ENCODE results near the gene SNCAIP. TPM values are rescaled to one million over a fixed set of nuclear protein-coding genes. Genes with fewer than 3 reads are reported as not detected.
"Not testable (repeated sequence)": the region's sequence is repeated elsewhere in the genome, so short reads cannot be mapped to it uniquely, and the experiment has no call there.

Gene SNCAIP
- total RNA-seq, 1 donor from 2014 or later, result 1.7 TPM

DNA sequence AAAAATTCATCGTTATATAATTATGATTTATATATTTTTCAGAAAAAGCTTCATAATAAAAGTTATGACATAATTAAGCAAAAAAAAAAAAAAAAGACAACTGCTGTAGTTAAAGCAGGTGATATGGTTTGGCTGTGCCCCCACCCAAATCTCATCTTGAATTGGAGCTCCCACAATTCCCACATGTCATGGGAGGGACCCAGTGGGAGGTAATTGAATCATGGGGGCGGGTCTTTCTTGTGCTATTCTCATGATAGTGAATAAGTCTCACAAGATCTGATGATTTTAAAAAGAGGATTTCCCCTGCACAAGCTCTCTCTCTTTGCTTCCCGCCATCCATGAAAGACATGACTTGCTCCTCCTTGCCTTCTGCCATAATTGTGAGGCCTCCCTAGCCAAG, 41.3 kb downstream of the SNCAIP start:
- intact Hi-C loops (cut with micrococcal nuclease); DNase-seq; ATAC-seq: not testable (repeated sequence)

DNA sequence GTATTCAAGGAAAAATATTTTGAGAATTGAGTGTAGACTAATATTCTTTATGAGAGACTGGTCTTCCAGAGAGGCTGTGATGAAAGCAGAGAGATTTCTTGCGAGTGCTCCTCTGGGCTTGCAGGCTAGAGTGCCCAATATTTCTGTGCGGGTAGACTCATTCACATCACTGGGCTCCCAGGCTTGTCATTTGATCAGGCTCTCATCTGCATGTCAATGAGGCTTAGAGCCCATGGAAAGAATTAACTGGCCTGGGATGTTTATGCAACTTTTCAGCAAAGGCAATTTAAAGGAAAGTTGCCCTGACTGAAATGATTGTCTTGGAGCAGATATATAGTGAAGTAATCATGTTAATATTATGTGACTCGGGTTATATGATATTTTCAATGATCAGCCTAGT, 42.3 kb downstream of the SNCAIP start:
- DNase-seq, result no peak
- no peak for ATAC-seq
- intact Hi-C loops (cut with micrococcal nuclease), result no loop called here

DNA sequence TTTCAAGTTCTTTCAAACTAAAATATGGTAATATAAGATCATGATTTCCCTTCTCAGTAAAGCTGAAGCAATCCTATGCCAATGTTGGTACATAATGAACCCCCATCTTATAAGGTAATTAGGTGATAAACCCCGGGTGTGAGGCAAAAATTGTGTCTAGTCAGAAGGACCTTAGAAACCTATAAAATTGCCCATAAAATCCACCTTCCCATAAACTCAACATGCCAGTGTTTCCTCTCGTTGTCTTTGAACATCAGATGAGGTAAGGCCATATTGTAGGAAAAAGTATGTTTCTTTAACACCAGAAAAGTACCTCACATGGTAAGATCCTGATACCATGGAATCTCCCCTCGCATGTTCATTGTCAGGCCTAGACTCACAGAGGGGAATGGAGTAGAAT, 43.3 kb downstream of the SNCAIP start:
- no peak for DNase-seq
- intact Hi-C loops (cut with micrococcal nuclease), result no loop called here
- no peak for ATAC-seq

DNA sequence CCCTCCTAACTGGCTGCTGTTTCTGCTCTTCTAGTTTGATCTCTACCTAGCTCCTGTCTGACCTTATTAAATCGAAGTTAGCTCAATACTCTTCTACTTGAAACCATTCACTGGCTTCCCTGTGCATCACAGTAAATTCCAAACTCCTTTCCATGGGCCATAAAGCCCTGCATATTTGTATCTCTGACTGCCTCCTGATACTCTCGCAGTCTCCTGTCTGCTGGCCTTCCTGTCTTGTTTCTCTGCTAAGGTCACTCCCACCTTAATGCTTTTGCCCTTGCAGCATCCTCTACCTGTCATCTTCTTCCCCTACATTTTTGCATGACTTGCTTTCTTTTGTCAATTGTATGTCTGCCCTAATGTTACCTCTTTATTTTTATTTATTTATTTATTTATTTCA, 44.8 kb downstream of the SNCAIP start:
- ATAC-seq, result no peak
- intact Hi-C loops (cut with micrococcal nuclease), result no loop called here
- DNase-seq, result no peak

DNA sequence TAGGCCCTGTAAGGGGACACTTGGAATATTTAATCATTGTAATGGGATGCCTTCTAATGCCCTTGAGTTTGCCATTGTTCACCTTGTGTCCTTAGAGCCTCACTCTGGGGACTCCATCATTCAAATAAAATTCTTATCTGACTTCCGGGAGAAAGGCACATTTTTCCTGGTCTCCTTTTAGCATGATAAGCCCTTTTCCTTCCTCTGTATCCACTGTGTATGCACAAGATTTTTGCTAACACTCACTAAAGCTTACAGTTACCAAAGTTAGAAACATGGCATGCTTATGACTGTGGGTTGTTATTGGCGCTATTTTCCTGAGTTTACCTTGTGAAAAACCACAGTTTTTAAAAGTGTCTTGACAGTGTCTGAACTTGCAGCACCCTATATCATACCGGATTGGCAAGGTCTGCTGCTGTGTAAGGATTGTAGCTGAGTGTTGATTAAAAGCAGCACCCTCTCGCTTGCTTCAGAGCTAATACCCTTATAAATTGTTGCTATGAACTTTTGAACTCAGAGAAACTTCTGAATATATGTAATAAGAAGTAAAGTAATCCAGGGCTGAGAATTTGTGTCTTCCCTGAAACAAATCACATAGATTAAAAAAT, 46.4 kb downstream of the SNCAIP start:
- no peak for DNase-seq
- intact Hi-C loops (cut with micrococcal nuclease), result no loop called here
- no peak for ATAC-seq

DNA sequence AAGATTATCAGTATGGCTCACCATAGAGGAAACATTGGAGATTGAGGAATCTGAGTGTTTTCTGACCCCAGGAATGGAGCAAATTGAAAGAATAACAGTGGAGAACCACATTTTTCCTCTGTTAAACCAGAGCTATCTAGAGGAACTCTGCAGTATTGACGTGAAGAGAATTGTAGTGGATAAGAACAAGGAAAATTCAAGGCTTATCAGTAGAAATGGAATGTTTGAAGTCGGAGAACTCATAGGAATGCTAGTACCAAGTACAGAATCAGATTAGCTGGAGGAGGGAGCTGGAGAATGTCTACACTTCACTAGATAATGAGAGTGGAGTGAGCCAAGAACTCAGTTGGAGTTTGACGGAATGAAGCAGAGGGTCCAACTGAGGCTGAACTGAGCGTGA, 50.3 kb downstream of the SNCAIP start:
- DNase-seq (no peak), ATAC-seq (no peak)
- intact Hi-C loops (cut with micrococcal nuclease), result no loop called here

DNA sequence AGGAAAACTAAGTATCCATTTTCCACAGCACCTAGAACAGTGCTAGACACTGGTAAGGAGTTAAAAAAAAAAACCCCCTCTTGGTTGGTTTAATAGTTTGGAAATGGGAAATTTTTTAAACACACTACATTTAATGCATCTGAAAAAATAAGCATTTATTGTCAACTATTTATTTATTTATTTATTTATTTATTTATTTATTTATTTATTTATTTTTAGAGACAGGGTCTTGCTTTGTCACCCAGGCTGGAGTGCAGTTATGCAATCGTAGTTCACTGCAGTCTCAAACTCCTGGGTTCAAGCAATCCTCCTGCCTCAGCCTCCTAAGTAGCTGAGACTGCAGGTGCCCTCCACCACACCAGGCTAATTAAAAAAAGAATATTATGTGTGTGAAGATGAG, 51.6 kb downstream of the SNCAIP start:
- intact Hi-C loops (cut with micrococcal nuclease), result no loop called here
- no peak for DNase-seq
- no peak for ATAC-seq

DNA sequence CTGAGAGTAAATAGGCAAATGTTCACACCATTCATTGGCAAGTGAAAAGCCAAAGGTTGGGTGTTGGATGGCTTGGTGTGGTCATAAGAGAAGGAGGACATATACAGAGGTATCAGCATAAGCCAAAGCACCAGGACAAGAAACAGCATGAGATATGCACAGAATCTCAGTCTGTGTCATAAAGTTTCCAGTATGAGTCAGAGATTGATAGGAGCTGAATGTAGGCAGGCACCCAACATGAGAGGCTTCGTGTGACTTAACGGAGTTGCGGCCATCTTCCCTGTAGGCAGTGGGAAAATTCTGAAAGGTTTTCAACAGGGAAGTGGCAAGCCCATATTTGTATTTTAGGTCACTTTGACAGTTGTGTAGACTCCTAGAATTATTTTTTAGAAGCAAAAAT, 54.5 kb downstream of the SNCAIP start:
- no peak for DNase-seq
- intact Hi-C loops (cut with micrococcal nuclease), result no loop called here
- no peak for ATAC-seq

DNA sequence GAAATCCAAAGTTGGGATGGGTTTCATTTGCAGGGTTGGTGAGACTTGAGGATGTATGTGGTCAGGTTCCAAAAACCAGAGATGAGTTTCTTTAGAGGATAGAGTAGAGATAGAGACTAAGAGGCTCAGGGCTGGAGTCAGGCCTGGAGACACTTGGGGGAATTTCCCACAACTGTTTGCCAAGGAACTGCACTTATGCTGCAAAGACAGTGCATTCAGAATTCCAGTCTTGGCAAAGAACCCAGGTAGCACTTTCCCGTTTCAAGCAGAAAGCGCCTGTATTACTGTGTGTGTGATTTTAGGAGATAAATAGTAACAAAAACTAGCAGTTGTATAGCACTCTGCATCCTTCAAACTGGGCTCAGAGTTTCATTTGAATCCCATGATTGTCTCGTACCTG, 55.4 kb downstream of the SNCAIP start:
- DNase-seq (no peak), ATAC-seq (no peak)
- intact Hi-C loops (cut with micrococcal nuclease), result no loop called here

DNA sequence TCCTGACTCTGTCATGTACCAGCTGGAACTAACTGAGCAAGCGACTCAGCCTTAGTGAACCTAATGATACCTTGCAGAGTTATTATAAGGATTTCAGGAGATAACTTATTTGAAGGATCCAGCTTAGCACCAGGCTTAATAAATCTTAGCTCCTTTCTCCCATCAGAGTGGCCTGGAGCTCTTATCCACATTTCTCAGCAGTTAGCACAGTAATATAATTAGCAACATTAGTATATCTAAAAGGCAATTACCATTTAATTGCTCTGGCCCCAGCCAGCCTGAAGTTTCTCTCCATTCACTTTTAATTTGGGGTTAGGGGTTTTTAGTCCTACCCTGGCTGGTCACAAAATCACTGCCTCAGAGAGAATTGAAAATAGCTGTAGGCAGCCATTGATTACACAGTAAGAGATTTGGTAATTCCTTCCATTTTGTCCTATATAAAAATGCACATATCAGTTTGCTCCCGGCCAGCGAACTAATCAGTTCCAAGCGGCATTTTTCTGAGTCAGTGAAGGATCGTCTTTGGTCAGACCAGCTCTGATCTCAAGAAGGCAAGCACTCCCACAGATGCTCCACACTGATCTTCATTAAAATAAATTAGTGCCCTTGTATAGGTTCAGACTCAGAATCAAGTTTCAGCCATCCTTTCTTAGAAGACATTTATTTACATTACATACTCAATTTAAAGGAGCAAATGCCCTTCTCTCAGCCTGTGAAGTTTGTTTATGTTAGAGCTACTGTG, 56.6 kb downstream of the SNCAIP start:
- intact Hi-C loops (cut with micrococcal nuclease), result no loop called here
- ATAC-seq, result no peak

DNA sequence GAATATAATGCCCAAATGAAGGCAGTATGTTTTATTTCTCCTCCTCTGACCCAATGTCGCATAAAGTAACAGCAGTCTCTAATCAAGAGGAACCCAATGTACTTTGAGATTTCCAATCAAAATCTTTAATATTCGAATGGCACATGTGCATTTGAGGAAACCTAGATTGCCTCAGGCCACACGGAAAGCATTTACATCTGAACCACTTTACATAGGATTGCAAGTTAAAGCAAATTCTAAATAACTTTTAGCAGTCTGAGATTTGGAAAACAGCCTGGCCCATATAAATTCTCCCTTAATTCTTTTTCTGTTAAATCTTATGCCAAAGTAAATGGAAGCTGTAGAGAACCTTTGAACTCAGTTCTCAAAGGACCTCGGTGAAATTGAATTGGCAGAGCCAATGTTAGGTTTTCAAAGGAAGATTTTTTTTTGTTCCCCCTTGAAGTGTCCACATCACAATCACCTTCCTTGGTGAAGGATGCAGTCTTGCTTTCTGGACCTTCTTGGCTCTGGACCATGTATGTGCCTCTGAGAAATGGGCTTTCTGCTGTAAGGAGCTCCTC, 57.3 kb downstream of the SNCAIP start:
- ATAC-seq, result no peak
- DNase-seq, result no peak
- intact Hi-C loops (cut with micrococcal nuclease), result no loop called here

More for the DNA sequence above, 56.6 kb downstream of the SNCAIP start:
- no peak for DNase-seq

DNA sequence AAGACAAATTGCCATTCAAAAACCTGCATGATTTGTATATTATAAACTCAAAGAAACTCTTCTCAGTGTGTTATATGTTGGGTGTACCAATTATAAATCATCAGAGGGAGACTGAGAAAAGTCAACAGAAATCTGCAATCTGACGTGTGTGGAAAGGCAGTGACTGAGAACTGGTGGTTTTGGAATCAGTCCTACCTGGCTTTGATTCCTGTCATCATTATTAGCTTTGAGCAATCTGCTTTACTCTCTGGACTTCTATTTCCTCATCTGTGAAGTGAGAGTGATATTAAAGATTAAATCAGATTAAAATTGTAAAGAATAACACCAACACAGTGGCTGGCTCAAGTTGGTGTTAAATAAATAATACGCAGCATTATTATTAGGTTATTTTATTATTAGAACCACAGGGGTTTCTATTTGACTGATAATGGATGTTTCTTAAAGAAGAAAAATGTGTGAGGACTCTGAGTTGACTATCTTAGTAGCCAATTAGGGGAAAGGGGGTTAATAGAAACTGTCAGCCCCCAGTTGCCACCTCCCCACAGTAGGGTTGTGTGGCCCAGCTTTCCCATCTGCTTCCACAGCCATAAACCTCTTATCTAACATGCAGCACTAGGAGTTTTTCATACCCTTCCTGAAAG, 59.6 kb downstream of the SNCAIP start:
- ATAC-seq, result no peak

DNA sequence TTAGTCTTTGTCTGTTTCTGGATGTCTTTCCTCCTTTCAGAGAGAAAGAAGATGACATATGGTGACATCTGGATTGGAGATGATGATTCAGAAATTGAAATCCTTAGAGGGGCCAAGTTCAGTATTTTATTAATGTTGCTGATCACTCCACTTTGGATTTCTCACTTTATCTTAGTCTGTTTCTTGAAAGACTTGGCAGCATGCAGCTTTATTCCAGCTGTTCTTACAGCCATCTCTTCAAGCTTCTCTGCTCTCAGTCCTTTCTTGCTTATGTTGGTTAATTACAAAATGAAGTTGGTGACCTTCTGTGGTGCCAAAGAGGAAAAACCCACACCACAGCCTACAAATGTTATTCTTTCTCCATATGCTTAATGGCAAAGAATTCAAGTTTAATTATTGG, 62.1 kb downstream of the SNCAIP start:
- peak; percentile 58 for ATAC-seq
- no peak for DNase-seq
- intact Hi-C loops (cut with micrococcal nuclease), result no loop called here

More for the DNA sequence above, 59.6 kb downstream of the SNCAIP start:
- no peak for DNase-seq
- intact Hi-C loops (cut with micrococcal nuclease), result no loop called here

DNA sequence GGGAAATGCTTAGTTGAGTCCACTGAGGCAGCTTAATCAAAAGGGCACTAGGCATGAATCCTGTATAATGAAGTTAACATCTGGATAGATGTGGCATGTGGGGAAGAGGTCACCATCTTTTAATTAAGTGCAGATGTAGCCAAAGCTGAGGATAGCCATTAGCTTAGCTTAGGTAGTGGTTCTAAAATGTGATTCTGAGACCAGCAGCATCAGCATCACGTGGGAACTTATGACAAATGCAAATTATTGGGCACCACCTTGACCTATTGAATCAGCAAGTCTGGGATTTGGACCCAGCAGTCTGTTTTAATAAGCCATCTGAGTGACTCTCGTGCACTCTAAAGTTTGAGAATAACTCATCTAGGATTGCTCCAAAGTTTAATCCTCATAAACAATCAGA, 63.8 kb downstream of the SNCAIP start:
- no peak for ATAC-seq
- intact Hi-C loops (cut with micrococcal nuclease), result no loop called here
- no peak for DNase-seq

DNA sequence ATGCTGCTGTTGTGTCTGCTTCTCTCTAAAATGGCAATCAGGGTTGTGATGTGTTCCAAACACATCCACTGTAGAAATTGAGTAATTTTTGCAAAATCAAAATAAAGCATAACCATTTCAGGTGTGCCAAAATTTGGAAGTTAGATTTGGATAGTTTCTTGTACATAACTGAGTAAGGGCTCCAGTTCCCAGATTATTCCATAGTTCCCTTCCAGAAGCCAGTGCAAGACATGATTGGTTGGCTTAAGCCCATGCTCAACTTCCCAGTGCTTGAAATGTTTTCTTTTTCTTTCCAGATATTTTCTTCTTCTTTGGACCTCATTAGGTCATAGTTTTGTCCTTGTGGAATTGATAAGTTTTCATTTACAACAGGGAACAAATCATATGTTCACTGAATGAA, 64.2 kb downstream of the SNCAIP start:
- ATAC-seq, result peak; percentile 56
- intact Hi-C loops (cut with micrococcal nuclease), result no loop called here
- no peak for DNase-seq

DNA sequence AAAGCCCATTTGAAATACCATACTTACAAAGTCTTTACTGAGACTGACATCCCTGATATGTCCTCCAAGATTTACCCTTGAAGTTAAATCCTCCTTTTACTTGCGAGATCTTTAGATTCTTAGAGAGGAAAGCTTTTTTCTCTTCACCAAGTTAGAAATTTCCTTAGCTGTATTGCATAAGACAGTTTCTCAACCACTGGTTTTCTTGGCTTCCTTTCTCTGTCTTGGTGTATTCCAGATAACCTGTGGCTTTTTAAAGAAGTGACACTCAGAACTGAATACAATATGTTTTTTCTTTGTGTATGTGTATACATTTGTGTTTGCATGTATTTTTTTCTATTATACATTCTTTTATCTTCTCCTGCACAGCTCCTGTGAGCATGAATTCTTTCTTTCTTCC, 65.0 kb downstream of the SNCAIP start:
- intact Hi-C loops (cut with micrococcal nuclease), result no loop called here
- DNase-seq (no peak), ATAC-seq (peak; percentile 67)

DNA sequence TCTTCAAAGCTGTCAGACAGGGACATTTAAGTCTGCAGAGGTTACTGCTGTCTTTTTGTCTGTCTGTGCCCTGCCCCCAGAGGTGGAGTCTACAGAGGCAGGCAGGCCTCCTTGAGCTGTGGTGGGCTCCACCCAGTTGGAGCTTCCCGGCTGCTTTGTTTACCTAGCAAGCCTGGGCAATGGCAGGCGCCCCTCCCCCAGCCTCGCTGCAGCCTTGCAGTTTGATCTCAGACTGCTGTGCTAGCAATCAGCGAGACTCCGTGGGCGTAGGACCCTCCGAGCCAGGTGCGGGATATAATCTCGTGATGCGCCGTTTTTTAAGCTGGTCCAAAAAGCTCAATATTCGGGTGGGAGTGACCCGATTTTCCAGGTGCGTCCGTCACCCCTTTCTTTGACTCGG, 70.9 kb downstream of the SNCAIP start:
- intact Hi-C loops (cut with micrococcal nuclease); DNase-seq; ATAC-seq: not testable (repeated sequence)

DNA sequence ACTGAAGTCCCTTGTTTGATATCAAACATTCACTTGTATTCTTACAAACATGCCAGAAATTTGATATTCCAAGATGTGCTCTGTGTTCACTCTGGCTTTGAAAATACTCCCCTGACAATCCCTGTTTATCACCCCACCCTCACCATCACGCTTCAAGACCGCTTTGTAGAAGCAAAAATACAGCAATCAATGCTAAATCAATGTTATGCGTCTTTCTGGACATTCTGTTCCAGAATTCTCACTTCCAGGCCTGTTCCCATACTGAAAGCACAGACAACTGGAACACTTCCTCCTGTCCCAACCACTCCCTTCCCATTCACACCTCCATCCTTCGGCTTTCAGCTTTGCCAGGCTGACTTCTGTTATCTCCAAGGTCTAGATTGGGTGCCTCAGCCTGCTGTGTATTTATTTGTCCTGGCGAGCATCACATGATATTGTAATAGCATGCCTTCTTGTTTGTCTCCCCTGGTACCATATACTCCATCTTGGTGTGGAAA, 72.8 kb downstream of the SNCAIP start:
- ATAC-seq (peak; percentile 60), DNase-seq (no peak)
- intact Hi-C loops (cut with micrococcal nuclease), result no loop called here

DNA sequence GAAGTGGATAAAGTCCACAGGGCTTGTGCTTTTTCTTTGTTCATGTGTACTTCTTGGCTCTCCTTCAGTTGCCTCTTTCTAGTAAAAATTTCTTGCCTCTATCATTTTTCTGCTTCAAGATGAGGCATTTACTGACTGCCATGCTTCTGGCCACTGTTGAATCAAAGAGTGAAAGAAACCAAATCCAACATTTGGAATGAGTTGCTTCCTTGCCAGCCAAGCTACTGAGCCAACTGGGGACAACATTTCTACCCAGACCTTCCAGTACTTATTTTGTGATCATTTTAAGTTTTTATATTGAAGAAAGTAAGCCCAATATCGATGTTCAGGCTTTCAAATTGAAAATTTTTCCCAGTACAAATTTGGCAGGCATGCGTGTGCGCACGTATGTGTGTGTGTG, 73.2 kb downstream of the SNCAIP start:
- ATAC-seq, result no peak
- intact Hi-C loops (cut with micrococcal nuclease), result no loop called here

DNA sequence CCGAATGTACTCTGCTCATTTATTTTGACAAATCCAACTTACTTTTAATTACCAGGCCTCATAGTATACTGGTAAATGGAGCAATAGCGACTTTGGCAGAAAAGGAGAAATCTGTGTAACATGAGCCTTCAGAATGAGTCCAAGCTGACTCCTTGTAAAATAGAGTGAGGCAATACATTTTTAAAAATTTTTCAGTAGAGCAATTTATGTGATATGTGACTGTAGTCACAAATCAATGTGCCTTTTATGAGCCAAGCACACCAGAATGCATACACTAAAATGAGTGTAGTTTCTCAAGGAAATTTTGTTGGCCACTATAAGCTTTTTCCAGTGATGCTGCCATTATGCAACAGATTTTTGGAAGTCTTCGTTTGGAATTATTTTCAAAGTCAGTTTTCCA, 73.8 kb downstream of the SNCAIP start:
- DNase-seq (no peak), ATAC-seq (peak; percentile 58)
- intact Hi-C loops (cut with micrococcal nuclease), result no loop called here

More for the DNA sequence above, 73.2 kb downstream of the SNCAIP start:
- DNase-seq, result no peak

Measured in left ventricle myocardium superior (tissue), 1 donor.